ENCODE results near the gene RASGRP3. TPM values are rescaled to one million over a fixed set of nuclear protein-coding genes. Genes with fewer than 3 reads are reported as not detected.

Gene RASGRP3
- total and polyA plus RNA-seq, 11 donors = 17.7 to 73.3 (median 61.4) TPM

DNA sequence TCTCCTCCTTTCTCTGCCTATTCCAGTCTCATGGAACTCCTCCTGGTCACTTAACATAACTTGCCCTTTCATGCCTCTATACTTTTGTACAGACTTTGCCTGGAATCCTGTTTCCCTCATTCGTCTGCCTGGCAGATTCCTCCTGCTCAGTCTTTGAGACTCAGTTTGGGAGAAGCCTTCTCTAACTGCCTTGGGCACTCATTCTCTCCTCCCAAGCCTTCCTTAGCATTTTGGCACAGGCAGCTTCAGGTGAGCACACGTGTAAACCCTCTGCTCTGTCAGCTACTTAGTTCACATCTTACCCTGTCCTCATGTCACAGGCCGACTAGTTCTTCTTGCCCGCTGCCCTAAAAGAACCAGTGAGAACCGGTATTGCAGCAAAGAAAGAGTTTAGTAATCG, 128.6 kb downstream of the RASGRP3 start:
- no peaks in the 10 kb centered on the region for H3K36me3 ChIP-seq
- H3K27me3 ChIP-seq = no peaks in the 10 kb centered on the region
- intact Hi-C loops (cut with DNase I) = no loop called here
- H3K9me3 ChIP-seq = no peaks in the 10 kb centered on the region
- TF ChIP-seq, protein P1, sequence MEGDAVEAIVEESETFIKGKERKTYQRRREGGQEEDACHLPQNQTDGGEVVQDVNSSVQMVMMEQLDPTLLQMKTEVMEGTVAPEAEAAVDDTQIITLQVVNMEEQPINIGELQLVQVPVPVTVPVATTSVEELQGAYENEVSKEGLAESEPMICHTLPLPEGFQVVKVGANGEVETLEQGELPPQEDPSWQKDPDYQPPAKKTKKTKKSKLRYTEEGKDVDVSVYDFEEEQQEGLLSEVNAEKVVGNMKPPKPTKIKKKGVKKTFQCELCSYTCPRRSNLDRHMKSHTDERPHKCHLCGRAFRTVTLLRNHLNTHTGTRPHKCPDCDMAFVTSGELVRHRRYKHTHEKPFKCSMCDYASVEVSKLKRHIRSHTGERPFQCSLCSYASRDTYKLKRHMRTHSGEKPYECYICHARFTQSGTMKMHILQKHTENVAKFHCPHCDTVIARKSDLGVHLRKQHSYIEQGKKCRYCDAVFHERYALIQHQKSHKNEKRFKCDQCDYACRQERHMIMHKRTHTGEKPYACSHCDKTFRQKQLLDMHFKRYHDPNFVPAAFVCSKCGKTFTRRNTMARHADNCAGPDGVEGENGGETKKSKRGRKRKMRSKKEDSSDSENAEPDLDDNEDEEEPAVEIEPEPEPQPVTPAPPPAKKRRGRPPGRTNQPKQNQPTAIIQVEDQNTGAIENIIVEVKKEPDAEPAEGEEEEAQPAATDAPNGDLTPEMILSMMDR (IDR thresholded peaks at IDR 0.05) = no peak
- no peak for TF ChIP-seq POLR2A (IDR thresholded peaks at IDR 0.05)
- DNase-seq (no peak), ATAC-seq (peak in 1 of 4 donors; percentile 20)
- peaks cover 0 to 21% (median 0%) of the 10 kb centered on the region in 12 donors for H3K4me1 ChIP-seq
- H3K4me3 ChIP-seq = no peak overlapping the region
- 68 to 80% (median 75%) methylated on average over 6 of the region's 6 CpGs for WGBS, 4 donors
- no peak overlapping the region for H3K27ac ChIP-seq

DNA sequence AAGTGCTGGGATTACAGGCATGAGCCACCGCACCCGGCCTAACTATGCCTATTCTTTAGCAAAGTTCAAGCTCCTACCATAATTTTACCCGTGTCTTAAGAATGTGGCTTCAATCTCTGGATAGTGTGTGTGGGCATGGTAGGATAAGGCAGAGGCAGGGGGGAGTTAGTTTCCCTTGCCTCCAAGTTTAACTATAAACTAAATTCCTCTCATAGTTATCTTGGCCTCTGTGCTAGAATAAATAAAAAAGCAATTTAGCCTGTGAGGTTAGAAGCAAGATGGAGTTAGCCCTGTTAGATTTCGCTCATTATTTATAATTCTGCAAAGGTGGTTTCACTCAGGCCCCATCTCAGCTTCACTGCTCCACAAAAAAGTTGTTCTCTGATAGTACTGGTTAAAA, 129.7 kb downstream of the RASGRP3 start:
- 91 to 96% (median 93%) methylated on average over 4 of the region's 4 CpGs for WGBS, 4 donors
- no peaks in the 10 kb centered on the region for H3K27me3 ChIP-seq
- H3K4me1 ChIP-seq = peaks cover 0 to 21% (median 0%) of the 10 kb centered on the region in 12 donors
- H3K27ac ChIP-seq = no peak overlapping the region
- TF ChIP-seq POLR2A (IDR thresholded peaks at IDR 0.05) = no peak
- TF ChIP-seq, protein P1 (IDR thresholded peaks at IDR 0.05) = no peak
- intact Hi-C loops (cut with DNase I) = no loop called here
- no peak overlapping the region for H3K4me3 ChIP-seq
- no peaks in the 10 kb centered on the region for H3K36me3 ChIP-seq
- no peak for DNase-seq
- ATAC-seq = no peak
- H3K9me3 ChIP-seq = no peaks in the 10 kb centered on the region

DNA sequence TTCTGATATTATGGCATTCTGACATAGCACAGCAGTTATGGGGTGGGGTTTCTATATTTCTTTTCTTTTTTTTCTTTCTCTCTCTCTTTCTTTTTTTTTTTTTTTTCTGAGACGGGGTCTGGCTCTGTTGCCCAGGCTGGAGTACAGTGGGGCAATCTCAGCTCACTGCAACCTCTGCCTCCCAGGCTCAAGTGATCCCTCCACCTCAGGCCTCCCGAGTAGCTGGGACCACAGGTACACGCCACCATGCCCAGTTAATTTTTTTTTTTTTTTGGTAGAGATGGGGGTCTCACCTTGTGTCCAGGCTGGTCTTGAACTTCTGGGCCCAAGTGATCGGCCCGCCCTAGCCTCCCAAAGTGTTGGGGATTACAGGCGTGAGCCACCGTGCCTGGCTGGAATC, 130.2 kb downstream of the RASGRP3 start:
- Histone ChIP-seq H3K27ac (no peak overlapping the region), H3K4me3 (no peak overlapping the region), H3K4me1 (peaks cover 0 to 21% (median 0%) of the 10 kb centered on the region in 12 donors), H3K27me3 (no peaks in the 10 kb centered on the region), H3K9me3 (no peaks in the 10 kb centered on the region), H3K36me3 (no peaks in the 10 kb centered on the region)
- ATAC-seq (no peak), DNase-seq (no peak)
- TF ChIP-seq, protein P1 (IDR thresholded peaks at IDR 0.05) = no peak
- TF ChIP-seq POLR2A (IDR thresholded peaks at IDR 0.05) = no peak
- intact Hi-C loops (cut with DNase I) = no loop called here
- WGBS, 4 donors = 90 to 97% (median 96%) methylated on average over 7 of the region's 7 CpGs

DNA sequence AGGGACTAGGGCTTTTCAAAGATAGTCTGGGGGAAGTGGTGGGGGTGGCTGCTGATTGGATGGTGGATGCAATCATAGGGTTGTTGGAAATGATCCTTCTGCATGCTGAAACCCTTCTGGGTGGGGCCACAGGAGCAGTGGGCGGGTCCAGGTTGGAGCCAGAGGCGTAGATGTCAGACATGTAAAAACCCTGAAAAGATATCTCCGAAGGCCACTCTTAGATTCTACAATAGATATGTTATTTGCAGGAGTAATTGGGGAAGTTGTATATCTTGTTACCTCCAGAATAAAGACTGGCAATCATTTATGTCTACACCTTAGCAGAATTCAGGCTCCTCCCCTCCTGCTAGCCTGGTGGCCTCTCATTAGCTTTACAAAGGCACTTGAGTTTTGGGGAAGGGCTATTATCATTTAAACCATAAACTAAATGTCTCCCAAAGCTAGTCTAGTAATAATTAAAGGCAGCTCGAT, 130.8 kb downstream of the RASGRP3 start:
- no peaks in the 10 kb centered on the region for H3K36me3 ChIP-seq
- peaks cover 0 to 21% (median 0%) of the 10 kb centered on the region in 12 donors for H3K4me1 ChIP-seq
- TF ChIP-seq, protein P1 (IDR thresholded peaks at IDR 0.05) = no peak
- no peak for TF ChIP-seq POLR2A (IDR thresholded peaks at IDR 0.05)
- H3K9me3 ChIP-seq = no peaks in the 10 kb centered on the region
- H3K27ac ChIP-seq = peak overlapping the region in 6 of 12 donors; percentile 49 to 78 (median 58)
- ATAC-seq (peak in 1 of 4 donors; percentile 8), DNase-seq (no peak)
- H3K4me3 ChIP-seq = no peak overlapping the region
- H3K27me3 ChIP-seq = no peaks in the 10 kb centered on the region
- 64 to 74% (median 69%) methylated on average over 4 of the region's 4 CpGs for WGBS, 4 donors
- intact Hi-C loops (cut with DNase I) = no loop called here
